ENCODE data around the gene IGLL1.
"Not testable (repeated sequence)": the region's sequence is repeated elsewhere in the genome, so short reads cannot be mapped to it uniquely, and the experiment has no call there.

IGLL1 gene

DNA sequence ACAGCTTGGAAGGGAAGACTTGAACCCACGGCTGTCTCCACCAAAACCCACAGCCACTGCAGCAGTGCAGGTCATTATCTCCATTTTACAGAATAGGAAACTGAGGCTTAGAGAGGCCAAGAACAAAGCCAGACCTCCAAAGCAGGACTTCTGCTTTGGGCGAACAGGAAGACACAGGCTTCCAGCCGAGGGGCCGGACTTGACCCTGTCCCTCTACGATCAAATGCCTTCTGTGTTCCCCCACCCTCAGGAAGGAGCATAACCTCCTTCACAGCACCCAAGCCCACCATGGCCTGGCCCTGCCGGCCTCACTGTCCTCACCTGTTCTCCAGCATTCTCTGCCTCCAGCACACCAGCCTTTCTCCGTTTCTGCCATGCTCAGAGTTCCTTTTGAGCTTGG, 15.8 kb downstream of the IGLL1 start:
- DNase-seq (ENCODE audit: low read depth in 2 of 3, low spot score in 2 of 3): no peak

DNA sequence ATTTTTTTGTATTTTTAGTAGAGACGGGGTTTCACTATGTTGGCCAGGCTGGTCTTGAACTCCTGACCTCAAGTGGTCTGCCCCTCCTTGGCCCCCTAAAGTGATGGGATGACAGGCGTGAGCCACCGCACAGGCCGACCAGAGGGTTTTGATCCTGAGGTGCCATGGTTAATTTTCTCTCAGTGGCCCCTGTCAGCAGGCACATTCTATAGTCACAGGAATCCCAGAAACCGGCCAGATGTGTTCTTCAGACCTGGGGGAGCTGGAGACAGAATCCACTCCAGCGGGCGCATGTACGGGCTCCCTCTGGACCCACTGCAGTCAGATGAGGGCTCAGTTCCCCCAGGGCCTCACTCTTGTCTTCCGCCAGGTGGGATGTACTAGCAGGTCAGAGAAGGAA, 17.0 kb downstream of the IGLL1 start:
- no peak for DNase-seq (ENCODE audit: low read depth in 2 of 3, low spot score in 2 of 3)

DNA sequence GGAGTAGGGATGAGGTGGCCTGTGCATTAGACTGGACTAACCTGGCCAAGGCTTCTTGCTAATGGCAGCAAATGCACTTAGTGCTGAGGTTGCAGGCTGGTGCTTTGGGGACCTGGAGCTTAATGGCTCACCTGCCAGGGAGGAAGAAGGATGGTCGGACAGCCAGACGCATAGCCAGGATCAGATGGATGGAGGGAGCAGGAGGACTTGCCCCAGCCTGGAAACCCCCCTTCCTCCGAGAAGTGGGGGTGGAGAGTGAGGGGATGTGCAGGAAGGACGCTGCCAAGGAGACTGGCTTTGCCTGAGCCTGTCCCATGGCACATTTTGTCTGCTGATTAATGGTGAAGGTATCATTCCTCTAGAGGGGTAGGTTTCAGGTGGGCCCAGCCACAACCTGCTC, 17.9 kb downstream of the IGLL1 start:
- no peak for DNase-seq (ENCODE audit: low read depth in 2 of 3, low spot score in 2 of 3)

DNA sequence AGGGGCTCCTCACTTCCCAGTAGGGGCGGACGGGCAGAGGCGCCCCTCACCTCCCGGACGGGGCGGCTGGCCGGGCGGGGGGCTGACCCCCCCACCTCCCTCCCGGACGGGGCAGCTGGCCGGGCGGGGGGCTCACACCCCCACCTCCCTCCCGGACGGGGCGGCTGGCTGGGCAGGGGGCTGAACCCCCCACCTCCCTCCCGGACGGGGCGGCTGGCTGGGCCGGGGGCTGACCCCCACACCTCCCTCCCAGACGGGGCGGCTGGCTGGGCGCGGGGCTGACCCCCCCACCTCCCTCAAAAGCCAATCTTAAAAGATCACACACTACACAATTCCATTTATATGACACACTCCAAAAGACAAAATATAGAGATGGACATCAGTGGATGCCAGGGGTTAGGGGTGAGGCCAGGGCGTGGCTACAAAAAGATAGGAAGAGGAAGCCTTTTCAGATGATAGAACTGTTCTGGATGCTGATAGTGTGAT, 19.0 kb downstream of the IGLL1 start:
- DNase-seq (ENCODE audit: low read depth in 2 of 3, low spot score in 2 of 3): not testable (repeated sequence)

DNA sequence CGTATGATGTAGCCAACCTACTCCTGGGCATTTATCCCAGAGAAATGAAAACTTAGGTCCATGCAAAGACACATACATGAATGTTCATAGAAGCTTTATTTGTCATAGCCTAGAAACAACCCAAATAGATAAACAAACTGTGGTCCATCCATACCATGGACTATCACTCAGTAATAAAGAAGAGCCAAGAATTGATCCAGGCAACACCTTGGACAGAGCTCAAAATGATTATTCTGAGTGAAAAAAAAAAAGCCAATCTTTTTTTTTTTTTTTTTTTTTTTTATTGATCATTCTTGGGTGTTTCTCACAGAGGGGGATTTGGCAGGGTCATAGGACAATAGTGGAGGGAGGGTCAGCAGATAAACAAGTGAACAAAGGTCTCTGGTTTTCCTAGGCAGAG, 19.9 kb downstream of the IGLL1 start:
- not testable (repeated sequence) for DNase-seq (ENCODE audit: low read depth in 2 of 3, low spot score in 2 of 3)

DNA sequence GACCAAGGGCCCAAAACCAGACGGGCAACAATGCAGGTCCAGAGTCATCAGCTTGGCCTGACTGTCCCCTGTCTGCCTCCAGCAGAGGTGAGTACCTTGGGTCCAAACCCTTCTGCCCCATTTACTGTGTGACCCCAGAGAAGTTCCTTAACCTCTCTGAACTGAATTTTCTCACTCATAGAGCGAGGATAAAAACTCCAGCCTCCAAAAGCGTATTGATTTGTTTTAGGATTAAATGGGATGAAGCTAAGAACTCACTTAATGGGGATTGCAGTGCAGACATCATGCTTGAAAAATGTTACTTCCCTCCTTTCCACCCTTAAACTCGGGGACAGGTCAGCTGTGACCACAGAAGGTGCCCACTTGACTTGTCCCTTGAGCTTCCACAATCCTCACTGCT, 22.6 kb downstream of the IGLL1 start:
- DNase-seq (ENCODE audit: low read depth in 2 of 3, low spot score in 2 of 3): no peak

DNA sequence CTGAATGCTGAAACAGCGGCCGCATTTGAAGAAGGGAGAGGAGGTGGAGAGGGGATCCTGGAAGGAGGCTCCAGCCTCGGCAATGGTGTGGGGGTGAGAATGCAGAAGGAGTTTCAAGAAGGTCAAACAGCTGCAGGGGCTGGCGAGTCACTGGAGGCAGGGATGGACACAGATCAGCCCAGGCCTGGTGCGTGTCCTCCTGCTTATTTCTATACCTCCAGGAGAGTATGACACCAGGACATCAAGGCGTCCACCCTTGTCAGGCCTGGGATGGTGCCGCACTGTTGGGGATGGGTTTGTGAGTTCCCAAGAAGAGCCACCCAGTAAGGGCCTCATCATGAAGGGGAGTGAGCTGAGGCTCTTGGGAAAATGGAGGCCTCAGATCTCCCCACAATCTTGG, 23.1 kb downstream of the IGLL1 start:
- DNase-seq (ENCODE audit: low read depth in 2 of 3, low spot score in 2 of 3): no peak

DNA sequence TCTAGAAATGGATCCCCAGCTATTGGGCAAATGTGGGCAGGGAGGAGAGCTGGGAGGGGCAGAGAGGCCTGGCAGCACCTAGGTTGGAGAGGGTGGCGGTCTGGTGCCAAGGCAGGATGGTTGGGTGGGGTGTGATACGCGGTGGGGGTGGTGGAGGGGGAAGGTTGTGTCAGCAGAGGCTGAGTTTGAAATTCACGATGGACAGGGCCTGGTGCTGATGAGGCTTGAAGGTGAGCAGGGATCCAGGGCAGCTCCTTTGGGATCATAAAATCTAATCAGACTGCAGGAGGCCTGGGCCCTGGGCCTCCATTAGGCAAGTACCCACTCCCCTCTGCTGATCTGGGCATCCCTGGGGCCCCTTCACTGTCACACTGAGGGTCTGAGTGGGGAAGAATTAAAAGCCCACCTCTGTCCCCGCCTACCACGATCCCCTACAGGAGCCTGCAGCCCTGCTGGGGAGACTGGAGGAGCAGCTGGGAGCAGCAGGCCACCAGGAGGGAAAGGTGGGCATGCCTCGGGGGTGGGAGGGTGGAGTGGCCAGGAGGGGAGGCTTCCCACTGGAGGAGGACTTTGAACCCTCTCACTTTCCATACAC, 24.0 kb downstream of the IGLL1 start:
- no peak for DNase-seq (ENCODE audit: low read depth in 2 of 3, low spot score in 2 of 3)

DNA sequence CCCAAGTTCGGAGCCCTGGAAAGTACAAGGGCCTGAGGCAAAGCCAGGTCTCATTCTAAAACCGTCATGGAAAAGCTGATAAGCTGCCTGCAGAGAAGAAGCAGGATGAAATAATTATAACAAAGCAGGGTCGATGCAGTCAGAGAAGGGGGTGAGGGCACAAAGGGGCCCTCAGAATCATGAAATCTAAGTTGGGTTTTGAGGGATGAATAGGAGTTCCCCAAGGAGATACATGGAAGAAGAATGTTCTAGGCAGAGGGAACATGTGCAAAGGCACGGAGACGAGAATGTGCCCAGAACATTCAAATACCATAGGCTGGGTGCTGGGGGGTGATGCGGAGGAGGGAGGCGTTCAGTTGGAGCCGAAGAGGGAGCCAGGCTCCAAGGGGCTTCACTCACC, 25.0 kb downstream of the IGLL1 start:
- no peak for DNase-seq (ENCODE audit: low read depth in 2 of 3, low spot score in 2 of 3)

DNA sequence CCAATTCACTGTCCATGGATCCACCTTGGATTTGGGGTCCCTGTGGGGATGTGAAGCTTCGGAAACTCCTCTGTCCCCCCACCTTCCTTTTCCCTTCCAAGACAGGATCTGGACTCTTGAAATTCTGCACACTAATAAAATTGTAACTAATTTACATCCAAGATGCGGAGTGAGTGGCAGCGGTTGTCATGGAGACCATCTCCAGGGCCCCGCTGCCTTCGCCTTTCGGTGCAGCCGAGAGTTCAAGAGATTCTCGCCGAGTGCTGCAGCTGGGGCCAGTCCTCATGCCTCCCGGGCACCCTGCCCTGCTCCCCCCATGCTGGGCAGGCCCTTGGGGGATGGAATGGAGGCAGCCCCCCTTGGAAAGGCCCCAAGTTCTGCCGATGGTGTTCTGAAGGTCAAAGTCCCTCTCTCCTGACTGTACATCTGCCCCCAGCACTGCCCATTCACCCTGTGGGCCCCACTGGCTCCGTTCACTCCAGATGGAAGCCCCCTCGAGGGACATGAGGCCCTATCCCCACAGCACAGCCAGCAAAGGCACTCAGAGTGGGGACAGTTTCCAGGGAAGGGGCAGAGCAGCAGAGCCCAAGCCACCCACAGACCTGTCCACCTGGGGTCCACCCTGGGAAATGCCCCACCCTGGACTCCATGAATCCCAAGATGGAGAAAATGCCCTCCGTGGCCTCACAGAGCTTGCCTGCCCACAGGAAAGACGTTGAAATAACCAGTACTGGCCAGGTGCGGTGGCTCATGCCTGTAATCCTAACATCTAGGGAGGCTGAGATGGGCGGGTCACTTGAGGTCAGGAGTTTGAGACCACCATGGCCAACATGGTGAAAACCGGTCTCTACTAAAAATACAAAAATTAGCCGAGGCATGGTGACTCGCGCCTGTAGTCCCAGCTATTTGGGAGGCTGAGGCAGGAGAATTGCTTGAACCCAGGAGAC, 25.9 kb downstream of the IGLL1 start:
- no peak for DNase-seq (ENCODE audit: low read depth in 2 of 3, low spot score in 2 of 3)

DNA sequence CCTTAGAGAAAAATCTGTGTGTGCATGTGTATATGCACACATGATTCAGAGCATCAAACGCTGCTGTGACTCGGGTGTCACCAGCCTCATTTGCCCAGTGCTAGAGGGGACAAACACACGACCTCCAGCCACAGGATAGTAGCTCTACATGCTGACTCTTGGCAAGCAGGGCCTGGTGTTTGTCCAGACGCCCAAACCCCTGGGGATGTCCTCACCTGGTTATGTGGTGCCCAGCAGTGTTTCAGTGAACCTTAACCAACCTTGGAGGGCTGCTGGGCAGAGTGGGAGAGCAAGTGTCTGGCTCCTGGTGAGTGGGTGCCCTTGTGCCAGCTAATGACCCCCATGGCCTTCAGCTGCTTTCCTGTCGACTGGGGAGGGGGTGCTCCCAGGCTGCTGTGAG, 26.7 kb downstream of the IGLL1 start:
- DNase-seq (ENCODE audit: low read depth in 2 of 3, low spot score in 2 of 3): no peak

DNA sequence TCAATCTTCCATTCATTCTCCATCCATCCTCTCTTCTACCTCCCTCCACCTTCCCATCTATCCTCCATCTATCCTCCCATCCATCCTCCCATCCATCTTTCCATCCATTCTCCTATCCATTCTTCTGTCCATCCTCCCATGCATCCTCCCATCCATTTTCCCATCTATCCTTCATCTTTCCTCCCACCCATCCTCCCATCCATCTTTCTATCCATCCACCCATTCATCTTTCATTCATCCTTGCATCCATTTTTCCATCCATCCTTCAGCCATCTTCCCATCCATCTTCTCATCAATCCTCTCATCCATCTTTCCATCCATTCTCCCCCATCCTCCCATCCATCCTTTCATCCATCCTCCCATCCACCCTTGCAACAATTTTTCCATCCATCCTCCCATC, 27.5 kb downstream of the IGLL1 start:
- no peak for DNase-seq (ENCODE audit: low read depth in 2 of 3, low spot score in 2 of 3)

DNA sequence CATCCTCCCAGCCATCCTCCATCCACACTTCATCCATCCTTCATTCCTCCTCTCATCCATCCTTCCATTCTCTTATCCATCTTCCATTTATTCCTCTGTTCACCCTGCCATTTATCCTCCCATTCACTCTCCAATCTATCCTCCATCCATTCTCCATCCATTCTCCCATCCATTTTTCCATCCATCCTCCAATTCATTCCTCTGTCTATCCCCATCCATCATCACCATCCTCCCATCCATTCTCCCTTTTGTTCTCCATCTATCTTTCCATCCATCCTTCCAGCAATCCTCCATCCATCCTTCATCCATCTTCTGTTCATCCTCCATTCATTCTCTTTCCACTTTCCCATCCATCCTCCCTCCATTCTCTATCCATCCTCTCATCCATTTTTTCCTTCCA, 28.7 kb downstream of the IGLL1 start:
- DNase-seq (ENCODE audit: low read depth in 2 of 3, low spot score in 2 of 3): no peak

DNA sequence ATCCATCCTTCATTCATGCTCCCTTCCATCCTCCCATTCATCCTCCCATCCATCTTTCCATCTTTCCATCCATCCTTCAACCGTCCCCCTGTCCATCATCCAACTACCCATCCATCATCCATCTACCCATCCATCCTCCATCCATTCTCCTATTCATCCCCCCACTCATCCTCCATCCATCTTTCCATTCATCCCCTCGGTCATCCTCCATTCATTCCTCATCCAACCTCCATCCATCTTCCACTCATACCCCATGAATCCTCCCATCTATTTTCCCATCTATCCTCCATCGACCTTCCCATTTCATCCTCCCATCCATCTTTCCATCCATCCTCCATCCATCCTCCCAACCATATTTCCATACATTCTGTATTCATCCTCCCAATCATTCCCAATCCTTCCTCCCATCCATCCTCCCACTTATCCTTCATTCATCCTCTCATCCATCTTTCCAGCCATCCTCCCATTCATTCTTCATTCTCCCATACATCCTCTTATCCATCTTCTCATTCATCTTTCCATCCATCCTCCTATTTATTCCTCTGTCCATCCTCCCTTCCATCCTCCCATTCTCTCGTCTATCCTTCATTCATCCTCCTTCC, 29.9 kb downstream of the IGLL1 start:
- no peak for DNase-seq (ENCODE audit: low read depth in 2 of 3, low spot score in 2 of 3)

DNA sequence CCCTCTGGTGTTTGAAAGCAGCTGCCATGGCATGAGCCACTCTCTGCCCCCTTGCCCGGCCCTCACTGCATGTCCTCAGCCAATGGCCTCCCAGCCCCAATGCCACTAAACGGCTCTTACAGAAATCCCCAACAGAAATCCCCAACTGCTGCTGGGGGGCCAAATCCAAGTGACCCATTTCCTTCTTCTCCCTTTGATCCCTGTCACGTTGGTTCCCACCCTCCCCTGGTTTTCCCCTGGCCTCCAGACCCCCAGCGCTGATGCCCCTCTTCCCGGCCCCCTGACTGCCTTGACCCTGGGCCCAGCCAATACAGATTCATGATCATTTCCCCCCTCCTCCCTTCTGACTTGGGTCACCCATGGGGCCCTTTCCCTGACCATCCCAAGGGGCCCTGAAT, 30.9 kb downstream of the IGLL1 start:
- no peak for DNase-seq (ENCODE audit: low read depth in 2 of 3, low spot score in 2 of 3)

DNA sequence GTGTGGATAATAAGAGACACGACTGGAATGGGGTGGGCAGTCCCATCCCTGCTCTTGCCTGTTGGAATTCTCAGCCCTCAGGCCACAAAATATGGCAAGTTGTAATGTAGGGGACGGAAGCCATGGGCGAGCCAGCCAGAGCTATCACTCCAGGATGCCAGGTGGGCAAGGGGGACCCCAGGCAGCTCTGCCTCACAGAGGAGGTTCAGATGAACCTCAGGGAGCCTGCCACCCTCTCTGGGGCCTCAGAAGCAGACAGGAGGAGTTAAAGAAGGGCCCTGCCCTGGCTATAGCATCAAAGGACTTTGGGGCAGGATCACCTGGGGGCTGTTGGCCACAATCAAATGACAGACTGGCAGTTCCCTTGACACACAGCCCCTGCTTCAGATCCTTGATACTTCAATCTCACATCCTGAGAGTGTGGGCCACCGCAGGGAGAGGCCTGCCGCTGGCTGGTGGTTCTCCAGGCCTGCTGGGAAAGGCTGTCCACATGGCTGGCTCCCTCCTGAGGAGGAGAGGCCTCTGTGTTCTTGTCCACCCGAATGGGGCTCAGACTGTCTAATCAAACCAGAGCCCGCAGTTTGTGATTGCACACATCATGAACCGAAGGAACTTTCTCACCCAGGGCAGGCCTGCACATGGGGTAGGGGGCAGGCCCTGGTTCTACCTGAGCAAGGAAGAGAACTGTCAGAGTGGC, 31.4 kb downstream of the IGLL1 start:
- no peak for DNase-seq (ENCODE audit: low read depth in 2 of 3, low spot score in 2 of 3)

DNA sequence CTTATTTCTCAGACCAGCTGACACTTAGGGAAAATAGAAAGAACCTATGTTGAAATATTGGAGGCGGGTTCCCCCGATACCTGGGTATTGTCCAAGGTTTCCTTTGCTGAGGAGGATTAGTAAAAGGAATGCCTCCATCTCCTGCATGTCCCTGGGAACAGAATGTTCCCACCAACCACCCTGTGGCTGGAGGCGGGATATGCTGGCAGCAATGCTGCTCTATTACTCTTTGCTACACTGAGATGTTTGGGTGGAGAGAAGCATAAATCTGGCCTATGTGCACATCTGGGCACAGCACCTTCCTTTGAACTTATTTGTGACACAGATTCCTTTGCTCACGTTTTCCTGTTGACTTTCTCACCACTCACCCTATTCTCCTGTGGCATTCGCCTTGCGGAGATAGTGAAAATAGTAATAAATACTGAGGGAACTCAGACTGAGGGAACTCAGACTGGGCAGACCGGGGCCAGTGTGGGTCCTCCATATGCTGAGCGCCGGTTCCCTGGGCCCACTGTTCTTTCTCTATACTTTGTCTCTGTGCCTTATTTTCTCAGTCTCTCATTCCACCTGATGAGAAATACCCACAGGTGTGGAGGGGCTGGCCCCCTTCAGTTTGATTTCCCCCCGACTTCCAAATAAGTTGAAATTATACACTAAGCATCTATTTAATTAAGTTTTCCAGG, 32.1 kb downstream of the IGLL1 start:
- no peak for DNase-seq (ENCODE audit: low read depth in 2 of 3, low spot score in 2 of 3)

DNA sequence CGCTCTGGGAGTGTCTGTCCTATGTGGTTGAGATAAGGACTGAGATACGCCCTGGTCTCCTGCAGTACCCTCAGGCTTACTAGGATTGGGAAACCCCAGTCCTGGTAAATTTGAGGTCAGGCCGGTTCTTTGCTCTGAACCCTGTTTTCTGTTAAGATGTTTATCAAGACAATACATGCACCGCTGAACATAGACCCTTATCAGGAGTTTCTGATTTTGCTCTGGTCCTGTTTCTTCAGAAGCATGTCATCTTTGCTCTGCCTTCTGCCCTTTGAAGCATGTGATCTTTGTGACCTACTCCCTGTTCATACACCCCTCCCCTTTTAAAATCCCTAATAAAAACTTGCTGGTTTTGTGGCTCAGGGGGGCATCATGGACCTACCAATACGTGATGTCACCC, 32.7 kb downstream of the IGLL1 start:
- not testable (repeated sequence) for DNase-seq (ENCODE audit: low read depth in 2 of 3, low spot score in 2 of 3)

DNA sequence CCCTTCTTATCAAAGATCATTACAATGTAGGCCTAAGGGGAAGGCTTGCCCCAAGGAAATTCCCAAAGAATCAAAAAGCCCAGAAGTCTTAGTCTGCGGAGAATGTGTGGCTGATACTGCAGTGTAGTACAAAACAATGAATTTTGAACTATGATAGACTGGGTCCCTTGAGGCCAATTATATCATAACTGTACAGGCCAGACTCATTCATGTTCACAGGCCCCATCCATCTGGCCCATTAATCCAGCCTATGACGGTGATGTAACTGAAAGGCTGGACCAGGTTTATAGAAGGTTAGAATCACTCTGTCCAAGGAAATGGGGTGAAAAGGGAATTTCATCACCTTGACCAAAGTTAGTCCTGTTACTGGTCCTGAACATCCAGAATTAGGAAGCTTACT, 35.2 kb downstream of the IGLL1 start:
- DNase-seq (ENCODE audit: low read depth in 2 of 3, low spot score in 2 of 3): no peak

DNA sequence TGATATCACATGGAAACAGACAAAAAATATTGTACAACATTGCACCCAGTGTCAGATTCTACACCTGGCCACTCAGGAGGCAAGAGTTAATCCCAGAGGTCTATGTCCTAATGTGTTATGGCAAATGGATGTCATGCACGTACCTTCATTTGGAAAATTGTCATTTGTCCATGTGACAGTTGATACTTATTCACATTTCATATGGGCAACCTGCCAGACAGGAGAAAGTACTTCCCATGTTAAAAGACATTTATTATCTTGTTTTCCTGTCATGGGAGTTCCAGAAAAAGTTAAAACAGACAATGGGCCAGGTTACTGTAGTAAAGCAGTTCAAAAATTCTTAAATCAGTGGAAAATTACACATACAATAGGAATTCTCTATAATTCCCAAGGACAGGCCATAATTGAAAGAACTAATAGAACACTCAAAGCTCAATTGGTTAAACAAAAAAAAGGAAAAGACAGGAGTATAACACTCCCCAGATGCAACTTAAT, 36.5 kb downstream of the IGLL1 start:
- not testable (repeated sequence) for DNase-seq (ENCODE audit: low read depth in 2 of 3, low spot score in 2 of 3)

DNA sequence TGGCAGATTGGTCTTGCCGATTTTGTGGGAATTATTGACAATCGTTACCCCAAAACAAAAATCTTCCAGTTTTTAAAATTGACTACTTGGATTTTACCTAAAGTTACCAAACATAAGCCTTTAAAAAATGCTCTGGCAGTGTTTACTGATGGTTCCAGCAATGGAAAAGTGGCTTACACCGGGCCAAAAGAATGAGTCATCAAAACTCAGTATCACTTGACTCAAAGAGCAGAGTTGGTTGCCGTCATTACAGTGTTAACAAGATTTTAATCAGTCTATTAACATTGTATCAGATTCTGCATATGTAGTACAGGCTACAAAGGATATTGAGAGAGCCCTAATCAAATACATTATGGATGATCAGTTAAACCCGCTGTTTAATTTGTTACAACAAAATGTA, 37.2 kb downstream of the IGLL1 start:
- no peak for DNase-seq (ENCODE audit: low read depth in 2 of 3, low spot score in 2 of 3)
